Large intestine (tissue), 3 donors: ENCODE data around the gene ELP2. TPM values are rescaled to one million over a fixed set of nuclear protein-coding genes. Genes with fewer than 3 reads are reported as not detected.

Experiments
- DNase-seq, 2 donors: peaks; one replicate each; pipeline versions ENCODE4 v3.0.0 to v3.0.0-alpha.2; 2013
- H3K27ac ChIP-seq: one replicate; pipeline ENCODE4 v1.5.1; 2013; ENCODE audit warnings: low read length
- H3K27me3 ChIP-seq: 2 replicates; pipeline ENCODE4 v1.6.1; 2013; ENCODE audit warnings: low read length; ENCODE audit not compliant: control insufficient read depth, insufficient read depth
- H3K36me3 ChIP-seq: 2 replicates; pipeline ENCODE4 v1.6.1; 2013; ENCODE audit warnings: low read length; ENCODE audit not compliant: control insufficient read depth, insufficient read depth
- H3K4me1 ChIP-seq: one replicate; pipeline ENCODE4 v1.6.1; 2013; ENCODE audit warnings: low read length; ENCODE audit not compliant: control insufficient read depth, insufficient read depth
- H3K4me3 ChIP-seq: one replicate; pipeline ENCODE4 v1.5.1; 2013; ENCODE audit warnings: low read length
- H3K9me3 ChIP-seq: one replicate; pipeline ENCODE4 v1.6.1; 2013; ENCODE audit warnings: mild to moderate bottlenecking, low read depth, low read length, moderate library complexity; ENCODE audit not compliant: control insufficient read depth
- WGBS: methylation state at CpG from one replicate; pipeline ENCODE4 v1.1.5; 2013; ENCODE audit warnings: low lambda C conversion rate; ENCODE audit not compliant: insufficient coverage; 5-methylcytosine and 5-hydroxymethylcytosine counted together
- polyA plus RNA-seq: library from polyadenylated mRNA; unstranded; fragments of 120-200 nt; gene quantifications from one replicate; pipeline ENCODE4 v1.2.1, GENCODE V29; 2013

The ELP2 gene
- polyA plus RNA-seq, 1 donor: 92.4 TPM

DNA sequence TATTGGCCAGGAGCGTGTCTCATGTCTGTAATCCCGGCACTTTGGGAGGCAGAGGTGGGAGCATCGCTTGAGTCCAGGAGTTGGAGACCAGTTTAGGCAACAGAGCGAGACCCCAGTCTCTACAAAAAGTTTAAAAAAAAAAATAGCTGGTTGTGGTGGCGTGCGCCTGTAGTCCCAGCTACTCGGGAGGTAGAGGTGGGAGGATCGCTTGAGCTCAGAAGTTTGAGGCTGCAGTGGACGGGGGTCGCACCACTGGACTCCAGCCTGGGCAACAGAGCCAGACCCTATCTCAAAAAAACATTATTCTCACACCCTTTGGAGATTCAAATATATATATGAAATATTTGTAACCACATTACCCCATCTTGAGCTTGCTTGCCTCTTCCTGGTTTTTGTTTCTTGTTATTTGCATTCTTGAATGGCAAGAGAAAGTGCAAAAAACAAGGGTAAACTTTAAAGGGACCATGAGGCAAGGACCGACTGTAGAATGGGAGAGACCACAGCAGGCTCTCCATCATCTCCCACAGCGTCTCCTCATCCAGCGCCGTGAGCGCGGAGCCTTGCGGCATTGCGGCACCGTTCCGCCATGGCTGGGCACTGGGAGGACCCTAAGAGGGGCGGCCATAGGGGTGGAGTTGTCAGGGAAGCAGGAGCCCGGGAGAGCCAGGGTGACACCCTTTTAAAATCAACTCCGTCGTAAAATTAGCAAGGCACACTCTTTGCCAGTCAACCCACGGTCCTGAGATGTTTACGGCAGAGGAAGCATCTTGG lies 1.4 kb downstream of the ELP2 start:
- Histone ChIP-seq H3K9me3 (peaks cover 4% of the 10 kb centered on the region), H3K4me3 (peak overlapping the region; percentile 79), H3K4me1 (peaks cover 3% of the 10 kb centered on the region), H3K27me3 (no peaks in the 10 kb centered on the region), H3K36me3 (peaks cover 7% of the 10 kb centered on the region), H3K27ac (no peak overlapping the region)
- 83% methylated on average over 5 of the region's 26 CpGs for WGBS
- DNase-seq: no peak

DNA sequence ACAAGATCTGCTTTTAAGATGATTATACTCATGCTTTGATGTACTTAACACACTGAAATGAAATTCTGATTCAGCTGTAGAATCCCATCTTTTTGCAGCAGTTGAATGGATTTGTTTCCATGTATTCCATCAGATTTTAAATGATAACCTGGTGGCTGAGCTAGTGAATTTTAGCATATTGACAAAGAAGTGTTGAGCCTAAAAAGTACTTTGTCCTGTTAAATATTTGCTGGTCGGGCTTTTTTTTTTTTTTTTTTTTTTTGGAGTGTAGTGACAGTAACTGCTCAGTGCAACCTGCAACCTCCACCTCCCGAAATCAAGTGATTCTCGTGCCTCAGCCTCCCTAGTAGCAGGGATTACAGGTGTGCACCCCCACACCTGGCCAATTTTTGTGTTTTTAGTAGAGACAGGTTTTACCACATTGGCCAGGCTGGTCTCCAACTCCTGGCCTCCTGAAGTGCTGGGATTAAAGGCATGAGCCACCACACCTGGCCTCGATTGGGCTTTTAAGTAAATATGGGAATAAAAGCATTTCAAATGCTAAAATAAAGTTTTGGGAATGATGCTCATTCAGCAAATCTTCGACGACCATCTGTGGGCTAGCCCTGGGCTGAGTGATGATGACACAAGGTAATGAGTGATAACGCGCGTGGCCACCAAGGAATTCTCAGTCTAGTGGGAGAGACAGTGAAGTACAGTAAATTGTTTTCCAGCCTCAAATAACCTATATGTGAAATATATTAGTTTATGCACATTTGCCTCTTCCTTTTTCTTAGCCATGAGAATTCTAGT lies 2.2 kb downstream of the ELP2 start:
- Histone ChIP-seq H3K4me1 (peaks cover 3% of the 10 kb centered on the region), H3K27me3 (no peaks in the 10 kb centered on the region), H3K9me3 (peaks cover 4% of the 10 kb centered on the region), H3K27ac (no peak overlapping the region), H3K36me3 (peaks cover 9% of the 10 kb centered on the region), H3K4me3 (no peak overlapping the region)
- no peak for DNase-seq
- WGBS: 38% methylated on average over 1 of the region's 9 CpGs

DNA sequence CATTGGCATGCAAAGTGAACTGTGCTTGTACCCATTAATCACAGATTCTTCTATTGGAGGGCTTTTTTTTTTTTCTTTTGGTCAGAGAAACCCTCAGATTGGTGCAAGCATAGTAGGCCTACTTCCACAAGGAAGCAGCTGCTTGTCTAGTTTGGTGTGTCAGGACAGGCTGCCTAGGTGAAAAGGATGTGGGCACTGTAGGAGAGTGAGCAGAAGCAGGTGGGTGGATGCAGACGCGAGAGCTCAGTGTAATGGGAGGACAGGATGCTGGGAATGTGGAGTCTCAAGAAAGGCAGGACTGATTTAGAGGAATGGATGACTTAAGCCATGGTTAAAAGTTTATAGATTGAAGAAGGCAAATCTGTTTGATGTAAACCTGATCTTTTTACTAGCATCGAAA lies 3.1 kb downstream of the ELP2 start:
- Histone ChIP-seq H3K27ac (no peak overlapping the region), H3K27me3 (no peaks in the 10 kb centered on the region), H3K9me3 (peaks cover 4% of the 10 kb centered on the region), H3K36me3 (peaks cover 13% of the 10 kb centered on the region), H3K4me3 (no peak overlapping the region), H3K4me1 (peaks cover 3% of the 10 kb centered on the region)
- DNase-seq: no peak
- WGBS: no CpG with 5 or more reads among the region's 3 CpGs

DNA sequence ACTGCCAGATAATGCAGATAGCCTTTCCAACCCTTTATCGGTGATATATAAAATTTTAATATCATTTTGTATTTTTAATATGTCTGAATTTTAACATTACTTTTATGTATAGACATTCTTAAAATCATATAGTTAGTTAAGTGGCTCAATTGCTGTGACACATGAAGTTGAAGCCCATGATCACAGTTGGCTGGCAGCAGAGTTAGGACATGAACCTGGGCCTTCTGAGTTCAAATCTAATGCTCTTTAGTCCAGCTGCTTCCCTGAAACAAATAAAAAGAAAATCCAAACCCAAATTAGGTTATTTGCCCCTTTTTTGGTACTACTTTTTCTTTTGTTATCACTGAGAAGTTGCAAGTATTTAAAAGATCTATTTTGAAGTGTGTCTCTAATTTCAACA lies 5.6 kb downstream of the ELP2 start:
- 100% methylated on average over 1 of the region's 1 CpG for WGBS
- DNase-seq: no peak
- H3K27me3 ChIP-seq: no peaks in the 10 kb centered on the region

DNA sequence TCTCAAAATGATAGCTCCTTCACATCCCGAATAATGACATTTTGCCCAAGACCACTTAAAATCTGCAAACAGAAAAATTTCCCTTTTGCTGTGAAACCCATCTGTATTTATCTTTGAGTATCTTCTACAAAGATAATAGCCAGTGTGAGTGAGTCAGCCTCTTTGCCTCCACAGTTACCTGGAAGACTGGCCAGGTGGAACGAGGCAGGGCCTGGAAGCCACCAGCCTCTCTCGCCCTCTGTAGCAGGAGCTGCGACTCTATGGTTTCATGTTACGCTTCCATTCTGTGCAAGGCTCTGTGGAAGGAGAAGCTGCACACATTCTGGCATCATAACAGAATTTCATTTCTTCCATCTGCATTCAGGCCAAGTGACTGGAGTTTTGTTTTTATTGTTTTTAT lies 9.5 kb downstream of the ELP2 start:
- Histone ChIP-seq H3K4me1 (no peaks in the 10 kb centered on the region), H3K36me3 (peaks cover 45% of the 10 kb centered on the region), H3K9me3 (no peaks in the 10 kb centered on the region), H3K27ac (no peak overlapping the region), H3K4me3 (no peak overlapping the region), H3K27me3 (no peaks in the 10 kb centered on the region)
- 100% methylated on average over 3 of the region's 5 CpGs for WGBS
- DNase-seq: no peak

More for the DNA sequence above, 5.6 kb downstream of the ELP2 start:
- Histone ChIP-seq H3K36me3 (peaks cover 33% of the 10 kb centered on the region), H3K4me3 (no peak overlapping the region), H3K9me3 (no peaks in the 10 kb centered on the region), H3K4me1 (no peaks in the 10 kb centered on the region), H3K27ac (no peak overlapping the region)

DNA sequence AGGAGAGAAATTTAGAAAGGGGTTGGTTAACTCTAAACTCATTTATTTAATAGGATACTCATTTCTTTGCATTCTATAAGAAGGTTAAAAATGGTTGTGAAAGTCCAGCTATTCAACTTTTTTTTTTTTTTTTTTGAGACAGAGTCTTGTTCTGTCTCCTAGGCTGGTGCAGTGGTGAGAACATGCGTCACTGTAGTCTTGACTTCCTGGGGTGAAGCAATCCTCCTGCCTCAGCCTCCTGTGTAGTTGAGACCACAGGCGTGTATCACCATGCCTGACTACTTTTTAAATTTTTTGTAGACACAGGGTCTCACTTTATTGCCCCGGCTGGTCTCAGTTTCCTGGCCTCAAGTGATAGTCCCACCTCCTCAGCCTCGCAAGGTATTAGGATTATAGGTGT lies 11.9 kb downstream of the ELP2 start:
- peaks cover 60% of the 10 kb centered on the region for H3K36me3 ChIP-seq
- no peaks in the 10 kb centered on the region for H3K9me3 ChIP-seq
- DNase-seq: no peak
- H3K4me3 ChIP-seq: no peak overlapping the region
- H3K27ac ChIP-seq: no peak overlapping the region
- no peaks in the 10 kb centered on the region for H3K27me3 ChIP-seq
- WGBS: no CpG with 5 or more reads among the region's 4 CpGs
- H3K4me1 ChIP-seq: no peaks in the 10 kb centered on the region

DNA sequence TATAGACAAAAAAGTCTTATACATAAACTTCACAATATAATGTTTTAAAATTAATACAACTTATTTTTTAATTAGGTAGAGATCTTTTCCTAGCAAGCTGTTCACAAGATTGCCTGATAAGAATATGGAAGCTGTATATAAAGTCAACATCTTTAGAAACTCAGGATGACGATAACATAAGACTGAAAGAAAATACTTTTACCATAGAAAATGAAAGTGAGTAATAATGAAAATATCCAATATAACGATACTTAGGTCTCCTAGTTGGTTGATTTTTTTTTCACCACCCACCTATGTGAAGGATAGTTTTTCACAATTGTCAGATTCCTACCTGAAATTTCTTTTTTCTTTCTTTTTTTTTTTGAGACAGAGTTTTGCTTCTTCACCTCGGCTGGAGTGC lies 13.1 kb downstream of the ELP2 start:
- Histone ChIP-seq H3K9me3 (no peaks in the 10 kb centered on the region), H3K27ac (no peak overlapping the region), H3K27me3 (no peaks in the 10 kb centered on the region), H3K4me3 (no peak overlapping the region), H3K4me1 (no peaks in the 10 kb centered on the region), H3K36me3 (peaks cover 66% of the 10 kb centered on the region)
- 100% methylated on average over 1 of the region's 3 CpGs for WGBS
- no peak for DNase-seq

DNA sequence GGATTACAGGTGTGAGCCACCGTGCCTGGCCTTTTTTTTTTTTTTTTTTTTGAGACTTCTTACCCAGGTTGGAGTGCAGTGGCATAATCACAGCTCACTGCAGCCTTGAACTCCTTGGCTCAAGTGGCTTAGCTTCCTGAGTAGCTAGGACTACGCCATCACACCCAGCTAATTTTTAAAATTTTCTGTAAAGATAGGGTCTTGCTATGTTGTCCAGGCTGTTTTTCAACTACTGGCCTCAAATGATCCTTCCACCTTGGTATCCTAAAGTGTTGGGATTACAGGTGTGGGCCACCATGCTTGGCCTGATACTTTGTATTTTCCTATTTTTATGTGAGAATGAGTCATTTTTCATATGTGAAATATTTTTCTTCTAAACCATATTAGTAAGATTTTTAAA lies 13.7 kb downstream of the ELP2 start:
- Histone ChIP-seq H3K27me3 (no peaks in the 10 kb centered on the region), H3K36me3 (peaks cover 65% of the 10 kb centered on the region), H3K4me1 (no peaks in the 10 kb centered on the region), H3K27ac (no peak overlapping the region), H3K4me3 (no peak overlapping the region), H3K9me3 (no peaks in the 10 kb centered on the region)
- WGBS: no CpG with 5 or more reads among the region's 2 CpGs
- no peak for DNase-seq

DNA sequence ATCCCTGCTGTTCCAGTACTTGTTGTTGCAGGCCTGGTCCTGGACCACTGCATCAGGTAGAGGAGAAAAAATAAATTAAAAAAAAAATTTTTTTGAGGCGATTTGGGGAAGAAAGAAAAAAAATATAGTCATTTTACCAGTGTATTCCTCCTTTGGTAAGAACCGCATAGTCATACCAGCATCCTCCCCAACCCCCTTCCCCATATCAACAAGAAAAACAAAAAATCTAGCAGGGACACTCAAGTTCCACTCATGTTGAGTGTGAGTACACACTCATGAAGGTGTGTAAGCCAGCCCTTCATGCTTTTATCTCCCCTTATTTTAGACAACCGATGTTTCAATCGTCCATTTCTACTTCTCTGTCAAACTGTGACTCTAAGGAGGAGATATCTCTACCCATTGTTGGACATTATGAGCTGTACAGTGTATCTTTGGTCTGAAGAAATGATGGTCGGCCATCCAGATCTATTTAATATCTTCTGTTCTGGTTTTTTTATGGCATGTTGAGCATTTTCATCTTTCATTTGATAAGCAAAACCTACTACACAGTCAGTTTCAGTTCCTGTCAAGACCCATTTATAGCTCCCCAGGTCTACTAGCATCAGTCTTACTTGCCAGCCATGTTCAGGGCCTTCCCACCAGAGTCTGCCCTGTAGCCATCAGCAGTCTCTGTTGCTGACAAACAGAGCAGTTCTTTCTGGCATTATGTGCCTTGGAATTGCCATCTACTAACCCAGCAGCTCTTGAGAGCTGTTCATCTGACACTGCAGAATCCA lies 20.0 kb downstream of the ELP2 start:
- H3K36me3 ChIP-seq: peaks cover 80% of the 10 kb centered on the region
- DNase-seq: no peak
- peaks cover 11% of the 10 kb centered on the region for H3K4me1 ChIP-seq
- 100% methylated on average over 3 of the region's 5 CpGs for WGBS
- H3K27ac ChIP-seq: no peak overlapping the region
- H3K9me3 ChIP-seq: no peaks in the 10 kb centered on the region
- H3K4me3 ChIP-seq: no peak overlapping the region
- H3K27me3 ChIP-seq: no peaks in the 10 kb centered on the region

DNA sequence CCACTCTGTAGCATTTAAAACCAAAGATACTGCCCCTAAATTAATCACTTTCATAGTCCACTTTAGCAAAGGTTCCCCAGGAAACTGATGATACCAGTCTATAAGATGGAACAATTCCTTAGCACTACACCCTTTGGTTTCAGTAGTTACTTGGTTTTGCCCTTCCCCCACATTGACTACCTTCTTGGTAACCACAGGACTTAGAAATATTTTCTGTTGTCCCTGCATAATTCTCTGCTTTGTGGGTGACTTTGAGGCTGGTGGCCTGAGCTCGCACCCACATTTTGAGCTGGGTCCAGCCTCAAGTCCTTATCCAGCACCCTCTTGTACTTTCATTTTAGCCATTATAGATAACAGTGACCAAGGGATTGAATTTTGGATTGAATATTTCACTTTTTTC lies 23.1 kb downstream of the ELP2 start:
- Histone ChIP-seq H3K9me3 (no peaks in the 10 kb centered on the region), H3K4me3 (no peak overlapping the region), H3K36me3 (peaks cover 64% of the 10 kb centered on the region), H3K27me3 (no peaks in the 10 kb centered on the region), H3K4me1 (peaks cover 15% of the 10 kb centered on the region), H3K27ac (peak overlapping the region; percentile 66)
- DNase-seq: no peak
- WGBS: no CpG with 5 or more reads among the region's 1 CpG
